IMR-90 (cell line): ENCODE measurements around the gene METRNL. TPM values are rescaled to one million over a fixed set of nuclear protein-coding genes. Genes with fewer than 3 reads are reported as not detected.

Source experiments
- ATAC-seq: fragments of 200-7000 bp; cut with Tn5 transposase; 2 replicates; pipeline ENCODE4 v1.9.1; 2020; ENCODE audit warnings: low read depth, mild to moderate bottlenecking, moderate library complexity
- BruUV-seq: library from RNA; stranded (reverse); fragments of 400-500 nt; replicated peaks from 2 replicates; lab custom pipeline; 2021; lab: Mats Ljungman, UMichigan
- CTCF ChIA-PET: fragments of 300-600 bp; formaldehyde crosslinking; extraction: SDS; loops from one replicate; lab custom pipeline; 2021; ENCODE audit warnings: antibody characterized with exemption; lab: Yijun Ruan, JAX
- POLR2A ChIA-PET: fragments of 300-600 bp; sonication (Branson Sonifier 250); formaldehyde crosslinking; loops from one replicate; lab custom pipeline; 2022; ENCODE audit warnings: antibody characterized with exemption; ENCODE audit not compliant: unreplicated experiment; lab: Charles Lee
- DNase-seq: peaks from one replicate; pipeline ENCODE4 v3.0.0; 2013
- H2AFZ ChIP-seq: replicated peaks from 2 replicates; pipeline ENCODE3; 2013; ENCODE audit warnings: low read length, mild to moderate bottlenecking; ENCODE audit not compliant: poor library complexity
- H2AK5ac ChIP-seq: 2 replicates; pipeline ENCODE4 v1.6.1; 2013; ENCODE audit warnings: low read depth, low read length, inconsistent platforms
- H2AK9ac ChIP-seq: replicated peaks from 2 replicates; pipeline ENCODE3; 2013; ENCODE audit warnings: mild to moderate bottlenecking, low read depth, low read length, moderate library complexity; ENCODE audit not compliant: poor library complexity
- H2BK120ac ChIP-seq: 2 replicates; pipeline ENCODE4 v1.6.1; 2013; ENCODE audit warnings: low read depth, low read length, inconsistent platforms
- H2BK15ac ChIP-seq: 3 replicates; pipeline ENCODE4 v1.6.1; 2013; ENCODE audit warnings: low read depth, low read length, inconsistent platforms
- H2BK20ac ChIP-seq: 2 replicates; pipeline ENCODE4 v1.6.1; 2013; ENCODE audit warnings: low read depth, mild to moderate bottlenecking, inconsistent platforms, low read length, moderate library complexity
- H2BK5ac ChIP-seq: 2 replicates; pipeline ENCODE4 v1.6.1; 2013; ENCODE audit warnings: mild to moderate bottlenecking, low read depth, low read length, inconsistent platforms; ENCODE audit not compliant: poor library complexity, severe bottlenecking
- H3K14ac ChIP-seq: replicated peaks from 2 replicates; pipeline ENCODE4 v1.6.1; 2013; ENCODE audit warnings: low read depth, low read length, inconsistent platforms
- H3K18ac ChIP-seq: 2 replicates; pipeline ENCODE4 v1.6.1; 2013; ENCODE audit warnings: low read depth, low read length, control low read depth
- H3K23ac ChIP-seq: 2 replicates; pipeline ENCODE4 v1.6.1; 2013; ENCODE audit warnings: low read depth, low read length, inconsistent platforms
- H3K27ac ChIP-seq: 2 replicates; pipeline ENCODE4 v1.5.1; 2013; ENCODE audit warnings: mild to moderate bottlenecking, control low read depth, low read length; ENCODE audit not compliant: insufficient read depth
- H3K27me3 ChIP-seq: 2 replicates; pipeline ENCODE4 v1.6.1; 2013; ENCODE audit warnings: low read length; ENCODE audit not compliant: control insufficient read depth, insufficient read depth
- H3K36me3 ChIP-seq: 2 replicates; pipeline ENCODE4 v1.6.1; 2013; ENCODE audit warnings: low read length, mixed read lengths; ENCODE audit not compliant: control insufficient read depth, insufficient read depth
- H3K4ac ChIP-seq: 2 replicates; pipeline ENCODE4 v1.6.1; 2013; ENCODE audit warnings: low read depth, low read length, inconsistent platforms
- H3K4me1 ChIP-seq: 2 replicates; pipeline ENCODE4 v1.6.1; 2013; ENCODE audit warnings: low read length, mixed read lengths; ENCODE audit not compliant: control insufficient read depth, insufficient read depth
- H3K4me2 ChIP-seq: 2 replicates; pipeline ENCODE4 v1.6.1; 2013; ENCODE audit warnings: low read depth, mild to moderate bottlenecking, control low read depth, low read length, moderate library complexity
- H3K4me3 ChIP-seq: 2 replicates; pipeline ENCODE4 v1.5.1; 2013; ENCODE audit warnings: low read depth, mild to moderate bottlenecking, control low read depth, low read length, moderate library complexity; ENCODE audit not compliant: insufficient read depth
- H3K56ac ChIP-seq: 2 replicates; pipeline ENCODE4 v1.6.1; 2013; ENCODE audit warnings: low read length, inconsistent platforms; ENCODE audit not compliant: insufficient read depth; ENCODE audit errors: extremely low read depth
- H3K79me1 ChIP-seq, 2 experiments: 2 replicates each; pipeline ENCODE4 v1.6.1; 2013; ENCODE audit warnings: low read length in 2 of 2, inconsistent platforms in 1 of 2, low read depth in 1 of 2
- H3K9ac ChIP-seq: 2 replicates; pipeline ENCODE4 v1.6.1; 2013; ENCODE audit warnings: low read depth, low read length, control low read depth
- H3K9me1 ChIP-seq: 2 replicates; pipeline ENCODE4 v1.6.1; 2013; ENCODE audit warnings: low read length, inconsistent platforms; ENCODE audit not compliant: insufficient read depth
- H3K9me3 ChIP-seq: 2 replicates; pipeline ENCODE4 v1.6.1; 2013; ENCODE audit warnings: low read length; ENCODE audit not compliant: control insufficient read depth, insufficient read depth
- H4K20me1 ChIP-seq: 2 replicates; pipeline ENCODE4 v1.6.1; 2013; ENCODE audit warnings: low read length, inconsistent platforms; ENCODE audit not compliant: insufficient read depth
- H4K5ac ChIP-seq: 2 replicates; pipeline ENCODE4 v1.6.1; 2013; ENCODE audit warnings: mild to moderate bottlenecking, low read depth, low read length, control low read depth
- H4K8ac ChIP-seq, 2 experiments: 2 replicates each; pipeline ENCODE4 v1.6.1; 2013; ENCODE audit warnings: low read depth in 2 of 2, low read length in 2 of 2, control low read depth in 1 of 2, inconsistent platforms in 1 of 2
- H4K91ac ChIP-seq: 2 replicates; pipeline ENCODE4 v1.6.1; 2013; ENCODE audit warnings: low read depth, low read length, inconsistent platforms; ENCODE audit not compliant: insufficient read depth
- CEBPB ChIP-seq: IDR thresholded peaks from 2 replicates; pipeline ENCODE4 v1.6.1; 2012; ENCODE audit warnings: low read depth, low read length, improper control_type of control experiment
- FOS ChIP-seq: fragments of 150-350 bp; IDR thresholded peaks from 2 replicates; pipeline ENCODE4 v1.6.1; 2016; ENCODE audit warnings: low read depth, low read length
- MAFK ChIP-seq: IDR thresholded peaks from 2 replicates; pipeline ENCODE4 v1.6.1; 2012; ENCODE audit warnings: low read depth, low read length, improper control_type of control experiment
- MXI1 ChIP-seq: IDR thresholded peaks from 2 replicates; pipeline ENCODE4 v1.6.1; 2012; ENCODE audit warnings: low read depth, mild to moderate bottlenecking, low read length, moderate library complexity, borderline replicate concordance
- NFE2L2 ChIP-seq: fragments of 150-350 bp; IDR thresholded peaks from 2 replicates; pipeline ENCODE4 v1.6.1; 2016; ENCODE audit warnings: low read depth, mild to moderate bottlenecking, low read length
- RCOR1 ChIP-seq: IDR thresholded peaks from 2 replicates; pipeline ENCODE4 v1.6.1; 2012; ENCODE audit warnings: mild to moderate bottlenecking, low read length, improper control_type of control experiment; ENCODE audit not compliant: insufficient replicate concordance
- RFX5 ChIP-seq: IDR thresholded peaks from 2 replicates; pipeline ENCODE4 v1.8.0; 2012; ENCODE audit warnings: low read depth, mild to moderate bottlenecking, low read length, moderate library complexity
- WGBS, 2 experiments: methylation state at CpG; one replicate each; pipeline versions ENCODE4 v1.1.5 to v1.1.7; 2013; ENCODE audit warnings: missing lambda C conversion rate in 2 of 2; ENCODE audit not compliant: insufficient read length in 1 of 2; ENCODE audit errors: extremely low coverage in 2 of 2; 5-methylcytosine and 5-hydroxymethylcytosine counted together
- dilution Hi-C: fragments of 300-500 bp; cut with HindIII; formaldehyde crosslinking; loops from one replicate; pipeline ENCODE4 v1.14.3; 2018; ENCODE audit warnings: low sequenced_read_pairs; ENCODE audit not compliant: unreplicated experiment
- in situ Hi-C: fragments of 300-500 bp; cut with MboI; formaldehyde crosslinking; loops from 3 replicates; pipeline ENCODE4 v1.14.3; 2019; ENCODE audit warnings: low sequenced_read_pairs, inconsistent platforms, mixed read lengths
- intact Hi-C: fragments of 100-400 bp; cut with micrococcal nuclease; formaldehyde crosslinking; loops from 2 replicates; pipeline ENCODE4 v1.10.0; 2022
- polyA plus RNA-seq, 3 experiments: library from polyadenylated mRNA; depleted of rRNA; stranded (reverse); fragments of >200 nt; gene quantifications; 2 replicates each; pipeline ENCODE4 v1.2.3, GENCODE V29; 2012; ENCODE audit warnings: low replicate concordance in 1 of 3
- total RNA-seq: library from RNA; depleted of rRNA; stranded (reverse); fragments of >200 nt; gene quantifications from 2 replicates; pipeline ENCODE4 v1.2.3, GENCODE V29; 2012

METRNL gene
- total and polyA plus RNA-seq, 2 of the 4 experiments (the other 2 are of a cell fraction): 17.9 to 48.2 TPM

DNA sequence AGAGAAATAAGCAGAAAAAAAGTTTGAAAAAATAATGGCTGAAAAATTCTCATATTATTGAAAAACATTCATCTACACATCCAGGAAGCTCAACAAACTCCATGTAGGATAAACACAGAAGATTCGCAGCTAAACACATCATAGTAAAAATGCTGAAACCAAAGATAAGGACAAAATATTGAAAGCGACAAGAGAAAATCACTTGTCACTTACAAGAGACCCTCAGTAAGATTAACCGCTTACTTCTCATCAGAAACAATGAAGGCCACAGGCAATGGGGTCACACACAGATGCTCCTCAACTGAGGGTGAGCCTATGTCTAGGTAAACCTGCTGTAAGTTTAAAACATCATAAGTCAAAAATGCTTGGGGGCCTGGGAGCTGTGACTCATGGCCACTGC is 38.1 kb upstream of the METRNL start:
- H3K79me1 ChIP-seq: peaks cover 6 to 9% of the 10 kb centered on the region in 2 experiments; a peak in 3 of 4 replicates
- no peak overlapping the region for H3K4me3 ChIP-seq
- no peak overlapping the region for H4K8ac ChIP-seq
- H3K18ac ChIP-seq: no peak overlapping the region
- no peaks in the 10 kb centered on the region for H3K27me3 ChIP-seq
- H4K91ac ChIP-seq: no peak overlapping the region
- in situ Hi-C loops (no loop called here), dilution Hi-C loops (no loop called here), intact Hi-C loops (loop anchor here (10.0 kb wide), 1 partner anchor 47 kb away; no protein-coding TSS in a partner anchor)
- no peak overlapping the region for H2AFZ ChIP-seq
- no peak for TF ChIP-seq NFE2L2
- no peak for TF ChIP-seq MAFK
- no peak for TF ChIP-seq FOS
- TF ChIP-seq RFX5: no peak
- TF ChIP-seq MXI1: no peak
- TF ChIP-seq CEBPB: no peak
- TF ChIP-seq RCOR1: no peak
- ChIA-PET CTCF (interaction anchor here (0.6 kb wide), 1 partner anchor 183 kb away, joined by 3 read pairs; no protein-coding TSS in a partner anchor), POLR2A (no interaction called here)
- no peak overlapping the region for H4K5ac ChIP-seq
- no peak overlapping the region for H3K14ac ChIP-seq
- WGBS, 2 experiments: no CpG with 5 or more reads among the region's 3 CpGs
- H2BK20ac ChIP-seq: no peak overlapping the region
- H2AK9ac ChIP-seq: no peak overlapping the region
- peaks cover 20% of the 10 kb centered on the region for H3K9me3 ChIP-seq
- H3K23ac ChIP-seq: no peak overlapping the region
- no peak for ATAC-seq
- BruUV-seq: no TSS peak
- no peak overlapping the region for H3K56ac ChIP-seq
- H3K4ac ChIP-seq: no peak overlapping the region
- no peak overlapping the region for H2BK5ac ChIP-seq
- no peak overlapping the region for H3K27ac ChIP-seq
- no peak overlapping the region for H3K4me2 ChIP-seq
- no peak overlapping the region for H3K9ac ChIP-seq
- H2BK120ac ChIP-seq: no peak overlapping the region
- peaks cover 1% of the 10 kb centered on the region for H3K36me3 ChIP-seq
- no peaks in the 10 kb centered on the region for H3K9me1 ChIP-seq
- H2AK5ac ChIP-seq: no peak overlapping the region
- peak; percentile 4 for DNase-seq
- no peaks in the 10 kb centered on the region for H3K4me1 ChIP-seq
- H4K20me1 ChIP-seq: no peaks in the 10 kb centered on the region
- H2BK15ac ChIP-seq: no peak overlapping the region
